Glutamatergic neuron (in vitro differentiated cells): Measurements from ENCODE around the gene CCDC28B. TPM values are rescaled to one million over a fixed set of nuclear protein-coding genes. Genes with fewer than 3 reads are reported as not detected.
A peak's percentile ranks its signal among the peaks of the same experiment; 100 is the strongest.

ENCODE experiments used
- DNase-seq: peaks from one replicate; pipeline ENCODE4 v3.0.0; 2022
- H3K27ac Mint-ChIP-seq: one replicate; pipeline ENCODE4 v1.8.0; 2020; ENCODE audit warnings: mild to moderate bottlenecking, mixed read lengths, inconsistent platforms; ENCODE audit not compliant: unreplicated experiment
- H3K27me3 Mint-ChIP-seq: one replicate; pipeline ENCODE4 v1.8.0; 2020; ENCODE audit warnings: mild to moderate bottlenecking, moderate library complexity, mixed read lengths, inconsistent platforms; ENCODE audit not compliant: unreplicated experiment
- H3K36me3 Mint-ChIP-seq: one replicate; pipeline ENCODE4 v1.8.0; 2020; ENCODE audit warnings: mild to moderate bottlenecking, mixed read lengths, inconsistent platforms; ENCODE audit not compliant: unreplicated experiment
- H3K4me1 Mint-ChIP-seq: one replicate; pipeline ENCODE4 v1.8.0; 2020; ENCODE audit warnings: mild to moderate bottlenecking, low read depth, mixed read lengths, inconsistent platforms; ENCODE audit not compliant: unreplicated experiment
- H3K4me3 Mint-ChIP-seq: one replicate; pipeline ENCODE4 v1.8.0; 2020; ENCODE audit warnings: mild to moderate bottlenecking, mixed read lengths, inconsistent platforms; ENCODE audit not compliant: unreplicated experiment
- H3K9me3 Mint-ChIP-seq: one replicate; pipeline ENCODE4 v1.8.0; 2020; ENCODE audit warnings: mild to moderate bottlenecking, moderate library complexity, mixed read lengths, inconsistent platforms; ENCODE audit not compliant: unreplicated experiment
- CTCF ChIP-seq: fragments of 200-600 bp; sonication (generic); IDR thresholded peaks from one replicate; pipeline ENCODE4 v1.5.0; 2021; ENCODE audit not compliant: partially characterized antibody, unreplicated experiment
- total RNA-seq: library from RNA; stranded (reverse); fragmentation: NEBNext Ultra II Directional; extraction: Animal tissue kit (Norgen Biotek cat#: 25700); gene quantifications from one replicate; pipeline ENCODE4 v1.2.1, GENCODE V29; 2021; ENCODE audit not compliant: unreplicated experiment

CCDC28B gene
- total RNA-seq, 1 donor from 2014 or later = 34.4 TPM

GRCh38 chr1:32241001-32241763 lies 40.8 kb downstream of the CCDC28B start:
- no peak for TF ChIP-seq CTCF
- H3K9me3 Mint-ChIP-seq = peaks cover 5% of the 10 kb centered on the region
- peak; percentile 75 for DNase-seq
- H3K27me3 Mint-ChIP-seq = peaks cover 5% of the 10 kb centered on the region
- peaks cover 8% of the 10 kb centered on the region for H3K4me1 Mint-ChIP-seq
- peak overlapping the region; percentile 85 for H3K27ac Mint-ChIP-seq
- H3K4me3 Mint-ChIP-seq = peak overlapping the region; percentile 90
- no peaks in the 10 kb centered on the region for H3K36me3 Mint-ChIP-seq

GRCh38 chr1:32242341-32242851 lies 42.0 kb downstream of the CCDC28B start:
- no peak for DNase-seq
- Mint-ChIP-seq H3K27me3 (peaks cover 5% of the 10 kb centered on the region), H3K4me3 (no peak overlapping the region), H3K36me3 (no peaks in the 10 kb centered on the region), H3K27ac (peak overlapping the region; percentile 85), H3K4me1 (peaks cover 11% of the 10 kb centered on the region), H3K9me3 (peaks cover 5% of the 10 kb centered on the region)
- no peak for TF ChIP-seq CTCF

- no peaks in the 10 kb centered on the region for H3K36me3 Mint-ChIP-seq
- H3K4me1 Mint-ChIP-seq = peaks cover 25% of the 10 kb centered on the region
- H3K9me3 Mint-ChIP-seq = peaks cover 11% of the 10 kb centered on the region
- no peak for TF ChIP-seq CTCF
- H3K27me3 Mint-ChIP-seq = peaks cover 15% of the 10 kb centered on the region
- peak within 1 kb of the TSS; percentile 92 for H3K27ac Mint-ChIP-seq
- no peak for DNase-seq
- H3K4me3 Mint-ChIP-seq = peak within 1 kb of the TSS; percentile 71
Measured at GRCh38 chr1:32246888-32247273, 46.5 kb downstream of the CCDC28B start, which contains the start of gene FAM167B. Gene FAM167B, plus strand, starts transcription at chr1:32247222. Its CDS starts 200 bp downstream, at chr1:32247422.

- Mint-ChIP-seq H3K27ac (no peak overlapping the region), H3K4me3 (no peak overlapping the region), H3K9me3 (peaks cover 11% of the 10 kb centered on the region), H3K4me1 (peaks cover 27% of the 10 kb centered on the region), H3K36me3 (no peaks in the 10 kb centered on the region), H3K27me3 (peaks cover 14% of the 10 kb centered on the region)
- no peak for TF ChIP-seq CTCF
- no peak for DNase-seq
Measured at GRCh38 chr1:32247452-32247851, 47.1 kb downstream of the CCDC28B start.
